AG04449 (cell line): ENCODE results near the gene FRMD4B.
A peak's percentile ranks its signal among the peaks of the same experiment; 100 is the strongest.

ENCODE experiments used
- CTCF ChIA-PET: fragments of 350-600 bp; formaldehyde crosslinking; extraction: SDS; loops from one replicate; lab custom pipeline; 2021; ENCODE audit warnings: antibody characterized with exemption; lab: Yijun Ruan, JAX
- POLR2A ChIA-PET: fragments of 400-600, 350-600 bp; formaldehyde crosslinking; extraction: SDS; loops from one replicate; lab custom pipeline; 2020; ENCODE audit warnings: antibody characterized with exemption, inconsistent platforms; lab: Yijun Ruan, JAX
- DNase-seq: peaks from one replicate; pipeline ENCODE4 v3.0.0-alpha.2; 2010; ENCODE audit warnings: low read depth, low spot score
- H3K4me3 ChIP-seq: 2 replicates; pipeline ENCODE4 v1.5.1; 2011; ENCODE audit warnings: low read depth, mild to moderate bottlenecking, control low read depth, low read length
- CTCF ChIP-seq: IDR thresholded peaks from one replicate; pipeline ENCODE4 v1.5.1; 2011; ENCODE audit warnings: mild to moderate bottlenecking, moderate library complexity, low read length, control low read depth, inconsistent platforms; ENCODE audit not compliant: insufficient read depth; ENCODE audit errors: missing control alignments

FRMD4B gene

GRCh38 chr3:69162308-69162980 lies 223.4 kb downstream of the FRMD4B start:
- POLR2A ChIA-PET: no interaction called here
- DNase-seq: no peak
- no peak overlapping the region for H3K4me3 ChIP-seq
- CTCF ChIA-PET: interaction anchor here (0.9 to 12.9 kb wide), 50 partner anchors 8 to 524 kb away, joined by 3 to 365 read pairs (median 7); no protein-coding TSS in a partner anchor
- no peak for TF ChIP-seq CTCF

GRCh38 chr3:69161587-69162307 lies 224.1 kb downstream of the FRMD4B start:
- peak; percentile 71 for TF ChIP-seq CTCF
- H3K4me3 ChIP-seq: no peak overlapping the region
- ChIA-PET POLR2A (no interaction called here), CTCF (interaction anchor here (0.9 to 12.9 kb wide), 62 partner anchors 8 to 629 kb away, joined by 3 to 365 read pairs (median 6); no protein-coding TSS in a partner anchor)
- DNase-seq: no peak

GRCh38 chr3:69160525-69160924 lies 225.4 kb downstream of the FRMD4B start:
- no peak for DNase-seq
- no peak for TF ChIP-seq CTCF
- POLR2A ChIA-PET: no interaction called here
- no peak overlapping the region for H3K4me3 ChIP-seq
- CTCF ChIA-PET: interaction anchor here (0.8 to 12.9 kb wide), 26 partner anchors 10 to 514 kb away, joined by 3 to 365 read pairs (median 9); no protein-coding TSS in a partner anchor

GRCh38 chr3:69160107-69160506 lies 225.8 kb downstream of the FRMD4B start:
- DNase-seq: no peak
- CTCF ChIA-PET: interaction anchor here (0.8 to 12.9 kb wide), 16 partner anchors 10 to 511 kb away, joined by 3 to 365 read pairs (median 19); no protein-coding TSS in a partner anchor
- POLR2A ChIA-PET: no interaction called here
- no peak overlapping the region for H3K4me3 ChIP-seq
- TF ChIP-seq CTCF: no peak

- TF ChIP-seq CTCF: no peak
- no peak for DNase-seq
- ChIA-PET POLR2A (no interaction called here), CTCF (interaction anchor here (1.2 to 1.6 kb wide), 3 partner anchors 9 to 28 kb away, joined by 4 to 10 read pairs (median 5); no protein-coding TSS in a partner anchor)
- no peak overlapping the region for H3K4me3 ChIP-seq
Measured at GRCh38 chr3:69149586-69149985, 236.3 kb downstream of the FRMD4B start.

GRCh38 chr3:69145688-69146087 lies 240.2 kb downstream of the FRMD4B start:
- ChIA-PET CTCF (interaction anchor here (0.9 to 2.7 kb wide), 6 partner anchors 15 to 280 kb away, joined by 3 to 12 read pairs (median 6); no protein-coding TSS in a partner anchor), POLR2A (no interaction called here)
- DNase-seq: no peak

More at GRCh38 chr3:69145688-69146087, 240.2 kb downstream of the FRMD4B start:
- TF ChIP-seq CTCF: no peak
- H3K4me3 ChIP-seq: no peak overlapping the region
